Measurements from ENCODE around the gene ENTHD1.
"Not testable (repeated sequence)": the region's sequence is repeated elsewhere in the genome, so short reads cannot be mapped to it uniquely, and the experiment has no call there.

ENTHD1 gene

GRCh38 chr22:39925273-39925672 is 31.7 kb upstream of the ENTHD1 start:
- no peak for DNase-seq

- DNase-seq: no peak
Observed at GRCh38 chr22:39924286-39924685, 30.7 kb upstream of the ENTHD1 start.

GRCh38 chr22:39923696-39924095 is 30.1 kb upstream of the ENTHD1 start:
- no peak for DNase-seq

DNA sequence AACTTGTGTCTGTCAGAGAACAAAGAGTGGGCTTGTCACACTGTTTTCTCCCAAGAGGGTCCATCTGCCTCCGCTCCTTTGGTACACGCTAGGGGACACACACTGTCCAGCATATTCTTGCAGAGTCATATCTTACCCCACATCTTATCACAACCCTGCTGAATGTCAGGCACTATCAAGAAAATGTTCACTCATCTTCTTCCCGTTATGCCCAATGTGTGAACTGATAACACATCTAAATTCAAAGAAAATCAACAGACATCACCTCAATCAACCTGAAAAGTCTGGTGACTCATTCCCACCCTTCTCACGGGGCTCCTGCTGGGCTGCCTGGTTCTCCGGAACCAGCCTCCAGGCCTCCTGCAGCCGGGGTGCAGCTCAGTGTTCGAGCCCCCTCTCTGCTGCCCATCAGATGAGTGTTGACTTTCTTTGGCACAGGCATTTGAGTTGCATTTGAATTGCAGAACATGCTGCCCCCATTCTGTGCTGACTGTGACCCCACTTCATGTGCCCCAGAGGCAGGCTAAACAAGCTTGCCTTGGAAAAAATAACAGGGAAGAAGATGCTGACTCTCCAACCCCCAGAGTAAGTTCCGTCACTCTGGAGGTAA is 26.7 kb upstream of the ENTHD1 start:
- DNase-seq: no peak

GRCh38 chr22:39917776-39918495 is 24.4 kb upstream of the ENTHD1 start:
- peak; percentile 4 for DNase-seq

- no peak for DNase-seq
Observed at GRCh38 chr22:39917197-39917643, 23.7 kb upstream of the ENTHD1 start.

DNA sequence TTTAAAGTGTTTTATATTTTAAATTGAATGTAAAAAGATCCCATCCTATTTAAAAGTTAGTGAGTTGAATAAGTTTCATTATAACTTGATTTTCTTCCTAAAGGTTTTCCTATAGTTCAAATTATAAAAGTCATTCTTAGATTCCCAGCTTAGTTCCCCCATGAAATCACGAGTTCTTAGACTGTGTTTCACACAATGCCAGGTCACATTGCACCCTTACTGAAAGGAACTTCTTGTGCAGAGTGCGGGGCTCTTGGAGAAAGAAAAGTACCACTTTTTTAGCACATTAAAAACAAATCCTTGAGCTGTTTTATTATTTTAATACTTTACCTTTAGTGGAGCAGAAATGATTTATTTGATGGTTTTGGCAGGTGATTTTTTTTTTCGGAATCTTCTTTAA is 22.9 kb upstream of the ENTHD1 start:
- DNase-seq: no peak

DNA sequence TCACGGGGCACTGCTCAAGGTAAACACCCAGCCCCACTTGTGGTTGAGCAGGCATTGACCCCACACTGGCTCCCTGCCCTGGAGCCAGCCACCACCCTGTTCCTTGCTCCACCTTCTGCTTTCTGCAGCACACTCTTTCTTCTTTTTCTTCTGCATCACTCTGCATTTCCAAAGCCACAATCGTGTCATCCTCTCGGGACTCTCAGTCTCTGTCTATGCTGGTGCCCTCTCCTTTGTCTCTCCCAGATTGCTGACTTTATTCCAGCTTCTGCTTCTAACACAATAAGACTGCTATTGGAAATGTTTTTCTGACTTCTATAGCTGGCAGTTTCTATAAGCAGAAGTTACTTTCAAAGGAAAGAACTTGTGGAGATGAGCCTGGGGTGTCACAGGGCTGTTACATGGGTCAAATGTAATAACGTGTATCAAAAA is 21.8 kb upstream of the ENTHD1 start:
- no peak for DNase-seq

DNA sequence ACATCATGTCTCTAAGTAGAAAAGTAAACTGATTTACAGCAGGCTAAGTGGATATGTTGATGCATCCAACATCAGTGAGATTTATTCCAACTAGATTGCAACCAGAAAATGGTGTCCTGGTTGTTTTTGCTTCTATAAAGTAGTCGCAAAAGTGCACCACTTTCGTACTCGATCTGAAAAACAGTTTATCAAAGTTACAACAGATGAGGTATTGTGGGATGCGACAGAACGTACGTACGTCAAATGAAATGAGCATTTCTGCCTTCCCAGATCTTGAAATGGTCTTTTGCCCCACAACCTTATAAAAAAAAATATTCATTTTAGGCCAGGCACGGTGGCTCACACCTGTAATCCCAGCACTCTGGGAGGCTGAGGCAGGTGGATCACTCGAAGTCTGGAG is 21.0 kb upstream of the ENTHD1 start:
- no peak for DNase-seq

DNA sequence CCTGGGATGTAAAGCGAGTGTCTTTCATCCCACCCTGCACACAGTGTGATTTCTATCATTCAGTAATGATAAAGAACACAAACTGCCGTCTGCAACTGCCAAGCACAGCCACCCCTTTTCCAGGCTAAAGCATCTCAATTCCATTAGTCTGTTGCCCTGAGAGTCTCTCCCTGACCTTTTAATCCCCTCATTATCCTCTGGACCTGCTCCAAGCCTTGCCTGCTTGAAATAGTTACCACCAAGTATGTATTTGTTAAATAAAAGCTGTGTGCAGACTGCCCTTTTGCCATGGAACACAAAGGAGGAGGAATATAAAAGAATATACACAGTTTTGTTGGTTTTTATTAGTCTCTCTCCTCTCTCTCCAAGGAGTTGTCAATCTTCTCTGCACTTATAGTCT is 20.3 kb upstream of the ENTHD1 start:
- no peak for DNase-seq

GRCh38 chr22:39913321-39913720 is 19.8 kb upstream of the ENTHD1 start:
- no peak for DNase-seq

DNA sequence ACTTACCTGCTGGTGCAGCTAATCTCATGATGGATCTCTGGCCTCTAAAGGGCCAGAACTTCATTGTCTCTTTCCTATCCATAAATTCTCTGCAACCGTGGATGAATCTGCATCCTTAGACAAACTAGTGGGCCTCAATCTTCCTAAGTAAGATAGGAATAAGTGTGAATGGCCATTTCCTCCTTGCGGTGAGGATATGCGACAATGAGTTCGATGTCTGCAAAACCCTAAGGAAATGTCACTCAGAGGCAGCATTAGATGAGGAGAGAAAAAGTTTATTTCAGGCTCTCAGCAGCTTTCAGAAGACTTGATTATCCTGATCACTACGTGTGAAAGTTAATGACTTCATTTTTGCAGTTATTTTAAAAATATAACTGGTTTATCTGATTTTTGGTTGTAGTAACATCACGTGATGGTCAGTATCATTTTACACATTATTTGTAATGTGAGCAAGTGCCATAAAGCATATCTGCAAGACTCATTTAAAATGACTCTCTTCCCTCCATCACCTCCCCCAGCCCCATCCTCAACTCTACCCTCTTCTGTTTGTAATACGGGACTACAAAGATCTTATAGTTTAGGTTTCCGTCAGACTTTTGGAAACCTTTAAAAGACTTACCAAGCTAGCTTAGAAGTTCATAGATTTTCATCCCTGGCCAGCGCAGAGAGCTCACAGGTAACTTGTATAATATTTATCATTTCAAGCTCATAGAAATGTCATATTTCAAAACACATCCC is 17.5 kb upstream of the ENTHD1 start:
- no peak for DNase-seq

DNA sequence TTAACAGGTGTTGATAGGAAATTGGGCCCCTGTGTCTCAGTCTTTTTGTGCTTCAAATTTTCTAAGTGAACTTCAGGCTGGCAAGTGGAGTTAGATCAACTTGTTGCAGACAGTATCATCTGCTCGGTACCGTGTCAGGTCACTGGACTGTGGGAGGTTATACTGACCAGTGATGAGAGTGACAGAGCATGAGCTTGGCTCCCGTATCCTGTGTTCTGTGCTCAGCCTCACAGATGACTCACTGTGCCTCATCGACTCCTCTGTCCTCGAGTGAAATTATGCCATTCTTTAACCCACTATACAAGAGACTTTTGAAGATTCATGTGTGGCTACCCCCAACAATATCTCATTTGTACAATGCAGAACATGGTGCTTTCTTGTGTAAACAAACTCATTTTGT is 15.2 kb upstream of the ENTHD1 start:
- no peak for DNase-seq

GRCh38 chr22:39908136-39908535 is 14.6 kb upstream of the ENTHD1 start:
- no peak for DNase-seq

DNA sequence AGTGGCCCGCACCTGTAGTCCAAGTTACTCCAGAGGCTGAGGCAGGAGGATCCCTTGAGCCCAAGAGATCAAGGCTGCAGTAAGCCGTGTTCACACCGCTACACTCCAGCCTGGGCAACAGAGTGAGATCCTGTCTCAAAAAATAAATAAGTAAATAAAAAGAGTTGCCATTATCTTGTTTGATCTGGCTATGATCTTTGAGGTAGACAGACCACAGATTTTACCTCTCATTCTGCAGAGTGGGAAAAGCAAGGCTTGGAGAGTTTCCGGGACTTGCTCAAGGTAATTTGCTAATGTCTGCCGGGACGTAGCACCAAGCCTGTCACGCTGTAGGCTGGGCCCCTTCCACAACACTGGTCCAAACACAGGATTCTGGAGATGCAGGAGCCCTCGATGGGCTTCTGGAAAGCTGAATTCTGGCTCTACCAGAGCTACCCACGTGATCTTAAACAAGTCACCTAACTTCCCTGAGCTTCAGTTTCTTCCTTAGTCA is 14.1 kb upstream of the ENTHD1 start:
- DNase-seq: no peak

GRCh38 chr22:39907047-39907446 is 13.5 kb upstream of the ENTHD1 start:
- DNase-seq: no peak

- DNase-seq: no peak
Observed at GRCh38 chr22:39906207-39906606, 12.6 kb upstream of the ENTHD1 start.

GRCh38 chr22:39905687-39906086 is 12.1 kb upstream of the ENTHD1 start:
- no peak for DNase-seq

GRCh38 chr22:39904862-39905261 is 11.3 kb upstream of the ENTHD1 start:
- no peak for DNase-seq

DNA sequence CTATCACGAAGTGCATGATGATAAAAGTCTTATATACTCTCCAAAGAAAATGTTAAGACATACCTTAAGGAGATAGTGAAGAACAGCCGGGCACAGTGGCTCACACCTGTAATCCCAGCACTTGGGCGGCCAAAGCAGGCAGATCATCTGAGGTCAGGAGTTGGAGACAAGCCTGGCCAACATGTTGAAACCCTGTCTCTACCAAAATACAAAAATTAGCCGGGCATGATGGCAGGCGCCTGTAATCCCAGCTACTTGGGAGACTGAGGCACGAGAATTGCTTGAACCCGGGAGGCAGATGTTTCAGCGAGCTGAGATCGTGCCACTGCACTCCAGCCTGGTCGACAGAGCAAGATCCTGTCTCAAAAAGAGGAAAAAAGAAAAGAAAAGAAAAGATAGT is 10.5 kb upstream of the ENTHD1 start:
- DNase-seq: not testable (repeated sequence)

- DNase-seq: no peak
Observed at GRCh38 chr22:39901565-39902146, 8.1 kb upstream of the ENTHD1 start.

DNA sequence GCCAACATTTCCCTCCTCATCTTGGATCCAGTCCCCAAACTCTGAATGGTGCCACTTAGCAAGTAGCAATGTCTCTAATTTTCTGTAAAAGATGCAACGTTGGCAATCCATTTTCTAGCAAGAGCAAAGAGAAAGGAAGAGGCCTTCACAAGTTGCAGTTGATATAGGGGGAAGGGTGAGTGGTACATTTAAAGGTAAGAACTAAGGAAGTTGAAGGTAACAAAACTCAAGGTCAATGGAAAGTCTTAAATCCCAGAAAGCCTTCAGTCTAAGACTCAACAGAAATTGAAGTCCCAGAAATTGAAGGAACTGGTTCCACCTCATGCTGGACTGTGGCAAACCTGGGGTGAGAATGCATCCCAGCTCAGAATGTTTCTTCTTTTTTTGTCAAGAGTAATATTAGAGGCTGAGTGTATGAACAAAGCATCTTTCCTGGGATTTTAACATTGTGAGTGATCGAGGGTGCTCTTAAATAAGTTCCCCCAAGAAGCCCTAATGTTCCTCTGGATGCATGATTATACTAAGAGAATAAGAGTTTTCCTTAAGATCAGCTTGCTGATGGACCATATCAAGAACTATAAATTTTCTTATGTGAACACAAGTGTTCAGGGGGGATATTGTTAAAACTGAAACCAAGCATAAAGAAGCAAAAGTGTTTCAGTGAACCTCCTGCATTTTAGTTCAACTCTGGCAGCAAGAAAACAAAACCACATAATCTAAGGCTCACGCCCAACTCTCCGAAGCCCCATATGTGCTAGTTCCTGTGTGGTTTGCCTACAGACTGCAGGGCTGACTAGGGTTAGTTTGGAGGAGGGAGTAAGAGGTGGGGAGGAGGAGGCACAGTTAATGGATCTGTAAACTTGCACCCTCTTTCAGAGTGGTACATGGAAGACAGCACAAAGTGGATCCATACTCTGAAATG is 7.0 kb upstream of the ENTHD1 start, which contains the start of gene GRAP2:
Gene GRAP2, plus strand, starts transcription at position 779 of the 922 bp plus-strand sequence. CDS start 46,023 bp downstream, outside the sequence.
- DNase-seq: no peak

Data from fibroblast of skin of scalp (primary cell).